SK-N-SH treated with all-trans-retinoic acid at 6 μM for 48 hours (cell line): ENCODE results near the gene UAP1L1.

Experiments
- ARNTL ChIP-seq: fragments of 450-650 bp; formaldehyde crosslinking; IDR thresholded peaks from 2 replicates; pipeline ENCODE4 v1.5.0; 2020; ENCODE audit warnings: low read depth, mild to moderate bottlenecking, moderate library complexity, borderline replicate concordance
- BACH2 ChIP-seq: fragments of 250-450 bp; sonication (Bioruptor Pico); IDR thresholded peaks from 2 replicates; pipeline ENCODE4 v1.9.0; 2021; ENCODE audit warnings: mild to moderate bottlenecking, borderline replicate concordance
- CSRNP3 ChIP-seq: fragments of 250-450 bp; sonication (Bioruptor Pico); IDR thresholded peaks from 2 replicates; pipeline ENCODE4 v1.5.1; 2021; ENCODE audit warnings: mild to moderate bottlenecking, moderate library complexity
- ESRRG ChIP-seq: fragments of 250-450 bp; sonication (Bioruptor Pico); IDR thresholded peaks from 2 replicates; pipeline ENCODE4 v1.6.1; 2021; ENCODE audit warnings: mild to moderate bottlenecking
- ISL1 ChIP-seq: fragments of 250-450 bp; sonication (Bioruptor Pico); IDR thresholded peaks from 2 replicates; pipeline ENCODE4 v2.1.2; 2022; ENCODE audit warnings: mild to moderate bottlenecking, moderate library complexity
- PATZ1 ChIP-seq: fragments of 250-450 bp; sonication (Bioruptor Pico); IDR thresholded peaks from 2 replicates; pipeline ENCODE4 v1.8.0; 2020; ENCODE audit warnings: mild to moderate bottlenecking, moderate library complexity, borderline replicate concordance
- RARB ChIP-seq: fragments of 250-450 bp; sonication (Bioruptor Pico); IDR thresholded peaks from 2 replicates; pipeline ENCODE4 v1.8.0; 2021; ENCODE audit warnings: mild to moderate bottlenecking, moderate library complexity
- SNAI2 ChIP-seq: fragments of 250-450 bp; sonication (Bioruptor Pico); IDR thresholded peaks from 2 replicates; pipeline ENCODE4 v1.5.0; 2020; ENCODE audit warnings: mild to moderate bottlenecking, moderate library complexity
- TOX ChIP-seq: fragments of 250-450 bp; sonication (Bioruptor Pico); IDR thresholded peaks from 2 replicates; pipeline ENCODE4 v1.8.0; 2021; ENCODE audit warnings: mild to moderate bottlenecking, moderate library complexity, borderline replicate concordance
- ZFP30 ChIP-seq: fragments of 450-650 bp; formaldehyde crosslinking; IDR thresholded peaks from 2 replicates; pipeline ENCODE4 v1.5.0; 2022; ENCODE audit warnings: mild to moderate bottlenecking, moderate library complexity
- ZNF565 ChIP-seq: fragments of 450-650 bp; formaldehyde crosslinking; conservative IDR thresholded peaks from 2 replicates; pipeline ENCODE4 v1.5.0; 2020; ENCODE audit warnings: low read depth, mild to moderate bottlenecking, moderate library complexity
- ZNF70 ChIP-seq: fragments of 450-650 bp; formaldehyde crosslinking; IDR thresholded peaks from 2 replicates; pipeline ENCODE4 v1.5.0; 2020; ENCODE audit warnings: mild to moderate bottlenecking, moderate library complexity
- TF ChIP-seq, protein P1 (sequence below): fragments of 250-450 bp; sonication (Bioruptor Pico); IDR thresholded peaks from 2 replicates; pipeline ENCODE4 v1.5.1; 2020; ENCODE audit warnings: low read depth, mild to moderate bottlenecking, moderate library complexity

DNA sequence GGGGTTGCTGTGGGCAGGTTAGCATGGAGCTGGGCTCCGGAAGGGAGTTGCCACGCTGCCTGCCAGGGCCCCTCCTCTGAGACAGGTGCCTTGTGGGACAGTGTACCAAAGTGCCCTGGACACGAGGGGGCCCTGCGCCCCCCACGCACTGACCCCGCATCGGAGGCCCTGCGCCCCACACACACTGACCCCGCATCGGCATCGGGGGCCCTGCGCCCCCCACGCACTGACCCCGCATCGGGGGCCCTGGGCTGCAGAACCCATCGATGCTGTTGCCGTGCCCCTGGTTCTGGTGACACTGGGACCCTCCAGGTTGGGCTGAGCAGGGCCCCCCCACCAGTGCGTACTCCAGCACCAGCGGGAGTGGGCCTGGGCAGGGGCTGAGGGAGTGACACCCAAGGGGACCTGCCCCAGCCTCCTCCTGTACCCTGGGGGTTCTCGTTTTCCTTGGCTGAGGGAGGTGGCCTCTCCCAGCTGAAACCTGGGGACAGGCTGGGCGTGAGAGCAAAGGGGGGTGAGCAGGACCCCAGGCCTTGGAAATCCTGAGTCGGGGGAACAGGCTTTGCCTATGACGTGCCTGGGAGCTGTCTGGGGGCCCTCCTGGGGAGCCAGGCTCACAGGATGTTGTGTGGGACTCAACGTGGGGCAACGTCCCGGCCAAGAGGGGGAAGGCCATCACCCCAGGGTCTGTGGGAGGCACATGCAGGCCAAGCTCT is 13.8 kb upstream of the UAP1L1 start:
- TF ChIP-seq SNAI2 (no peak), ZNF565 (no peak), ZNF70 (CRISPR knock-in tag) (no peak), ISL1 (CRISPR knock-in tag) (no peak), ESRRG (no peak), ZFP30 (CRISPR knock-in tag) (no peak), ARNTL (CRISPR knock-in tag) (no peak), BACH2 (CRISPR knock-in tag) (no peak), TOX (CRISPR knock-in tag) (no peak), PATZ1 (CRISPR knock-in tag) (no peak), CSRNP3 (CRISPR knock-in tag) (no peak), RARB (no peak)
- TF ChIP-seq, protein P1, sequence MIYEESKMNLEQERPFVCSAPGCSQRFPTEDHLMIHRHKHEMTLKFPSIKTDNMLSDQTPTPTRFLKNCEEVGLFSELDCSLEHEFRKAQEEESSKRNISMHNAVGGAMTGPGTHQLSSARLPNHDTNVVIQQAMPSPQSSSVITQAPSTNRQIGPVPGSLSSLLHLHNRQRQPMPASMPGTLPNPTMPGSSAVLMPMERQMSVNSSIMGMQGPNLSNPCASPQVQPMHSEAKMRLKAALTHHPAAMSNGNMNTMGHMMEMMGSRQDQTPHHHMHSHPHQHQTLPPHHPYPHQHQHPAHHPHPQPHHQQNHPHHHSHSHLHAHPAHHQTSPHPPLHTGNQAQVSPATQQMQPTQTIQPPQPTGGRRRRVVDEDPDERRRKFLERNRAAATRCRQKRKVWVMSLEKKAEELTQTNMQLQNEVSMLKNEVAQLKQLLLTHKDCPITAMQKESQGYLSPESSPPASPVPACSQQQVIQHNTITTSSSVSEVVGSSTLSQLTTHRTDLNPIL (CRISPR knock-in tag) = no peak
